SK-N-MC (cell line): ENCODE measurements around the gene COL4A1.

Experiments
- EZH2 ChIP-seq: fragments of 200-600 bp; sonication (generic); IDR thresholded peaks from one replicate; pipeline ENCODE4 v1.6.1; 2017; ENCODE audit warnings: antibody characterized with exemption
- FOXP2 ChIP-seq: optimal IDR thresholded peaks from 2 replicates; pipeline ENCODE3; 2011; ENCODE audit warnings: mild to moderate bottlenecking, moderate library complexity; ENCODE audit not compliant: insufficient read depth; ENCODE audit errors: extremely low read length, control extremely low read depth
- POLR2AphosphoS5 ChIP-seq: IDR thresholded peaks from 2 replicates; pipeline ENCODE4 v1.6.1; 2012; ENCODE audit warnings: mild to moderate bottlenecking, low read depth, low read length, borderline replicate concordance

DNA sequence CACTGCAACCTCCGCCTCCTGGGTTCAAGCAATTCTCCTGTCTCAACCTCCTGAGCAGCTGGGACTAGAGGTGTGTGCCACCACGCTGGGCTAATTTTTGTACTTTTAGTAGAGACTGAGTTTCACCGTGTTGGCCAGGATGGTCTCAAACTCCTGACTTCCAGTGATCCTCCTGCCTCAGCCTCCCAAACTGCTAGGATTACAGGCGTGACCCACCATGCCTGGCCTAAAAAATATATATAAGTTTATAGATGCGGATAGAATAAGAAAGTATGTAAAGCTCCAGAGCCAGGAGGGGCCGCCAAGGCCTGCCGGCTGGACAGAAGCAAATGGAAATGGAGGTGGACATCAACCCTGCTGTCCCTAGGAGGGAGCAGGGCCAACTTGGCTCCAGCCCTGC is 66.0 kb downstream of the COL4A1 start:
- TF ChIP-seq EZH2 (no peak), POLR2AphosphoS5 (no peak), FOXP2 (no peak)
